Liver (tissue), 9 donors: ENCODE data around the gene GALNT9. TPM values are rescaled to one million over a fixed set of nuclear protein-coding genes. Genes with fewer than 3 reads are reported as not detected.

Experiments
- DNase-seq: peaks from one replicate; pipeline ENCODE4 v3.0.0-alpha.2; 2017; ENCODE audit warnings: low spot score
- H3K27ac ChIP-seq, 2 donors: one replicate each; pipeline ENCODE4 v1.7.0; 2013; ENCODE audit warnings: inconsistent platforms in 2 of 2, low read length in 2 of 2, control low read depth in 1 of 2, low read depth in 1 of 2, mild to moderate bottlenecking in 1 of 2
- H3K27me3 ChIP-seq, 4 donors: one replicate each; pipeline versions ENCODE4 v1.6.1 to v1.7.0; 2013; ENCODE audit warnings: low read length in 3 of 4, inconsistent platforms in 1 of 4, mild to moderate bottlenecking in 1 of 4, moderate library complexity in 1 of 4; ENCODE audit not compliant: control insufficient read depth in 4 of 4, insufficient read depth in 4 of 4
- H3K36me3 ChIP-seq, 4 donors: one replicate each; pipeline versions ENCODE4 v1.6.1 to v1.7.0; 2013; ENCODE audit warnings: low read length in 3 of 4, mild to moderate bottlenecking in 3 of 4, low read depth in 1 of 4, moderate library complexity in 1 of 4; ENCODE audit not compliant: control insufficient read depth in 4 of 4, insufficient read depth in 3 of 4
- H3K4me1 ChIP-seq, 4 donors: one replicate each; pipeline versions ENCODE4 v1.6.1 to v1.7.0; 2013; ENCODE audit warnings: low read length in 3 of 4, mild to moderate bottlenecking in 3 of 4, moderate library complexity in 1 of 4; ENCODE audit not compliant: control insufficient read depth in 4 of 4, insufficient read depth in 4 of 4
- H3K4me3 ChIP-seq, 3 donors: one replicate each; pipeline versions ENCODE4 v1.6.1 to v1.7.0; 2013; ENCODE audit warnings: low read length in 3 of 3, control low read depth in 1 of 3, low read depth in 1 of 3, mild to moderate bottlenecking in 1 of 3
- H3K9ac ChIP-seq, 2 donors: one replicate each; pipeline ENCODE4 v1.7.0; 2013; ENCODE audit warnings: low read length in 2 of 2, mild to moderate bottlenecking in 2 of 2, moderate library complexity in 2 of 2, control low read depth in 1 of 2, low read depth in 1 of 2
- H3K9me3 ChIP-seq, 4 donors: one replicate each; pipeline versions ENCODE4 v1.6.1 to v1.7.0; 2013; ENCODE audit warnings: low read length in 3 of 4; ENCODE audit not compliant: control insufficient read depth in 4 of 4
- FOXA2 ChIP-seq: IDR thresholded peaks from 2 replicates; pipeline ENCODE4 v1.6.1; 2016; ENCODE audit warnings: antibody characterized with exemption
- GABPA ChIP-seq, 2 donors: IDR thresholded peaks in 1 of 2; conservative IDR thresholded peaks in 1 of 2; 2 replicates each; pipeline ENCODE4 v1.6.1; 2016; ENCODE audit warnings: antibody characterized with exemption in 2 of 2, mild to moderate bottlenecking in 1 of 2, moderate library complexity in 1 of 2
- HNF4A ChIP-seq, 2 donors: conservative IDR thresholded peaks; 2 replicates each; pipeline ENCODE4 v1.6.1; 2016; ENCODE audit warnings: antibody characterized with exemption in 2 of 2, mild to moderate bottlenecking in 2 of 2
- HNF4G ChIP-seq: IDR thresholded peaks from 2 replicates; pipeline ENCODE4 v1.6.1; 2016; ENCODE audit warnings: antibody characterized with exemption
- NR2F2 ChIP-seq: IDR thresholded peaks from 2 replicates; pipeline ENCODE4 v1.6.1; 2016; ENCODE audit warnings: antibody characterized with exemption
- RXRA ChIP-seq, 2 donors: IDR thresholded peaks; 2 replicates each; pipeline ENCODE4 v1.6.1; 2017 to 2018; ENCODE audit warnings: antibody characterized with exemption in 2 of 2, mild to moderate bottlenecking in 1 of 2
- SP1 ChIP-seq: IDR thresholded peaks from 2 replicates; pipeline ENCODE4 v1.6.1; 2018; ENCODE audit warnings: antibody characterized with exemption, mild to moderate bottlenecking
- YY1 ChIP-seq: IDR thresholded peaks from 2 replicates; pipeline ENCODE4 v1.6.1; 2016; ENCODE audit warnings: antibody characterized with exemption, mild to moderate bottlenecking
- WGBS: extraction: QIAGEN DNeasy Blood & Tissue Kit; methylation state at CpG from one replicate; pipeline ENCODE4 v1.1.7; 2013; 5-methylcytosine and 5-hydroxymethylcytosine counted together
- polyA plus RNA-seq, 2 donors: library from polyadenylated mRNA; stranded (reverse) in 1 of 2; unstranded in 1 of 2; fragments of 200-250 nt in 1 of 2; fragments of >200 nt in 1 of 2; fragmentation: Nextera tagmentation in 1 of 2; extraction: Ambion mirVana in 1 of 2; gene quantifications; one replicate each; pipeline versions ENCODE4 v1.2.1 to v1.2.3, GENCODE V29; 2013 to 2015
- total RNA-seq, 2 donors: library from RNA; depleted of rRNA; stranded (reverse); fragments of >200 nt; gene quantifications; one replicate each; pipeline ENCODE4 v1.2.3, GENCODE V29; 2014
- TF ChIP-seq, protein P1 (sequence below): fragments of 150-350 bp; IDR thresholded peaks from 2 replicates; pipeline ENCODE4 v1.5.1; 2017; ENCODE audit warnings: improper control_type of control experiment, low read depth, low read length; ENCODE audit not compliant: missing input control
- TF ChIP-seq, protein P2 (sequence below): IDR thresholded peaks from 2 replicates; pipeline ENCODE4 v1.6.1; 2016; ENCODE audit warnings: antibody characterized with exemption
- TF ChIP-seq, protein P3 (sequence below): IDR thresholded peaks from 2 replicates; pipeline ENCODE4 v1.6.1; 2016; ENCODE audit warnings: antibody characterized with exemption
- TF ChIP-seq, protein P4 (sequence below): IDR thresholded peaks from 2 replicates; pipeline ENCODE4 v1.6.1; 2016; ENCODE audit warnings: antibody characterized with exemption
- donor health status: healthy.
- donor health status: healthy.
- donor health status: healthy.
- donor health status: healthy.
- donor health status: healthy.

GALNT9 gene
- total and polyA plus RNA-seq, 4 donors: 0.05 to 0.25 (median 0.09) TPM; not detected in 1

DNA sequence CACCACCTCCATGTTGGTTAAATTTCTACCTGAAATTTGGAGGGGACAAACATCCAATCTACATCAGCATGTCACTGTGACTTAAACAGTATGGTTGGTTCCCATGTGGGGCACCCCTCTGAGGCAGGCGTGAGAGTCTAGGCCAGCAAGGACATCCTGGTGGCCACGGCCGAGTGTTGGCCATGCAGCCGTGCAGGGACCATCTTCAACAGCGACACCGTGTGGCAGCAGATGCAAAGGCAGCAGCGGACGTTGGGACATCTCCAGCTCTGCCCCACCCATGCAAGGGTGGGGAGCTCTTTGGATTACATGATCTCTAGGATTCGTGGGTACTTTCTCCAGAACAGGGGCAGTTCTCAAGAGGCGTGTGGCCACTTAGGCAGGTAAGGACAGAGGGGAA is 135.3 kb downstream of the GALNT9 start:
- no peak for DNase-seq
- no peak overlapping the region for H3K27ac ChIP-seq
- H3K9ac ChIP-seq: no peak overlapping the region
- WGBS: 52% methylated on average over 10 of the region's 10 CpGs
- no peak overlapping the region for H3K4me3 ChIP-seq
- no peaks in the 10 kb centered on the region for H3K27me3 ChIP-seq
- H3K4me1 ChIP-seq: peaks cover 7 to 15% (median 7%) of the 10 kb centered on the region in 4 donors
- peaks cover 0 to 9% (median 7%) of the 10 kb centered on the region in 4 donors for H3K9me3 ChIP-seq
- no peaks in the 10 kb centered on the region for H3K36me3 ChIP-seq
- TF ChIP-seq HNF4G: no peak
- TF ChIP-seq, protein P1, sequence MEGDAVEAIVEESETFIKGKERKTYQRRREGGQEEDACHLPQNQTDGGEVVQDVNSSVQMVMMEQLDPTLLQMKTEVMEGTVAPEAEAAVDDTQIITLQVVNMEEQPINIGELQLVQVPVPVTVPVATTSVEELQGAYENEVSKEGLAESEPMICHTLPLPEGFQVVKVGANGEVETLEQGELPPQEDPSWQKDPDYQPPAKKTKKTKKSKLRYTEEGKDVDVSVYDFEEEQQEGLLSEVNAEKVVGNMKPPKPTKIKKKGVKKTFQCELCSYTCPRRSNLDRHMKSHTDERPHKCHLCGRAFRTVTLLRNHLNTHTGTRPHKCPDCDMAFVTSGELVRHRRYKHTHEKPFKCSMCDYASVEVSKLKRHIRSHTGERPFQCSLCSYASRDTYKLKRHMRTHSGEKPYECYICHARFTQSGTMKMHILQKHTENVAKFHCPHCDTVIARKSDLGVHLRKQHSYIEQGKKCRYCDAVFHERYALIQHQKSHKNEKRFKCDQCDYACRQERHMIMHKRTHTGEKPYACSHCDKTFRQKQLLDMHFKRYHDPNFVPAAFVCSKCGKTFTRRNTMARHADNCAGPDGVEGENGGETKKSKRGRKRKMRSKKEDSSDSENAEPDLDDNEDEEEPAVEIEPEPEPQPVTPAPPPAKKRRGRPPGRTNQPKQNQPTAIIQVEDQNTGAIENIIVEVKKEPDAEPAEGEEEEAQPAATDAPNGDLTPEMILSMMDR: peak; percentile 7

DNA sequence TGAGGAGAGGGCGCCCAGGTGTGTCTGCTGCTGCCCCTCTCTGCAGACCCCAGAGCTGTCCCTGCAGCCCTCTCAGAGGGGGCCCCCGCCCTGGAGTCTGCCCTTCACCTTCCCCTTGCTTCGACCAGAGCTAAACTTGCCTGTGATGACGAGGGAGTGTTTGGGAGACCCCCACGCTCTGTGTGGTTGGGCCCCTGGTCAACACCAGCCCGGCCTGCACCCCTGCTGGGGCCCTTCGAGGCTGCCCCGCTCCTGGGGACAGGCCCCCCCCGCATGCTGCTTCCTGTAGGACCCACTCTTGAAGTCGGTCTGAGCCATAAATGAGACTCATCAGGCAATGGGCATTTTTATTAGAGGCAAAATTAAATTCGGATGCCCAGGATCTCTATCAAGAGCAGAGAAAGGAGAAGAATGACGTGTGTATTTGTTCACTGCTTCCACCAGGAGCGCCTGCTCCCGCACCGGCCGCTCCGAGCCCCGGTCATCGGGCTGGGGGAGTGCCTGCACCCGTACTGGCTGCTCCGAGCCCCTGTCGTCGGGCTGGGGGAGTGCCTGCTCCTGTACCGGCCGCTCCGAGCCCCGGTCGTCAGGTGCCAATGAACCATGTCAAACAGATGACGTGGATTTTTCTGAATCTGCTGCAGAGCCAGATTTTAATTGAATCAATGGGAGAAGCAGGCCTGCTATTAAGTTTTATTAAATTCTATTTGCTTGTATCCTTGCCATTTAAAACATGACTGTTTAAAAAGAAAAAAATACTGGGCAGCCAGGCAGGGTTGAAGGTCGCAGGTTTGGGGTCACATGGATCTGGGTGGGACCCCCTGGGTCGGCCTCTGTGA is 137.5 kb downstream of the GALNT9 start:
- DNase-seq: no peak
- 72% methylated on average over 31 of the region's 31 CpGs for WGBS
- peaks cover 0 to 9% (median 7%) of the 10 kb centered on the region in 4 donors for H3K9me3 ChIP-seq
- H3K4me3 ChIP-seq: no peak overlapping the region
- H3K9ac ChIP-seq: no peak overlapping the region
- H3K27ac ChIP-seq: no peak overlapping the region
- no peaks in the 10 kb centered on the region for H3K36me3 ChIP-seq
- TF ChIP-seq SP1: no peak
- TF ChIP-seq GABPA (IDR thresholded peaks at IDR 0.05 in 1 of 2, conservative IDR thresholded peaks at IDR 0.05 in 1 of 2): no peak
- TF ChIP-seq, protein P2, sequence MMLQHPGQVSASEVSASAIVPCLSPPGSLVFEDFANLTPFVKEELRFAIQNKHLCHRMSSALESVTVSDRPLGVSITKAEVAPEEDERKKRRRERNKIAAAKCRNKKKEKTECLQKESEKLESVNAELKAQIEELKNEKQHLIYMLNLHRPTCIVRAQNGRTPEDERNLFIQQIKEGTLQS: no peak
- no peak for TF ChIP-seq YY1
- TF ChIP-seq, protein P1: no peak
- no peak for TF ChIP-seq HNF4A (conservative IDR thresholded peaks at IDR 0.05)
- TF ChIP-seq NR2F2: no peak
- TF ChIP-seq HNF4G: no peak
- TF ChIP-seq, protein P3, sequence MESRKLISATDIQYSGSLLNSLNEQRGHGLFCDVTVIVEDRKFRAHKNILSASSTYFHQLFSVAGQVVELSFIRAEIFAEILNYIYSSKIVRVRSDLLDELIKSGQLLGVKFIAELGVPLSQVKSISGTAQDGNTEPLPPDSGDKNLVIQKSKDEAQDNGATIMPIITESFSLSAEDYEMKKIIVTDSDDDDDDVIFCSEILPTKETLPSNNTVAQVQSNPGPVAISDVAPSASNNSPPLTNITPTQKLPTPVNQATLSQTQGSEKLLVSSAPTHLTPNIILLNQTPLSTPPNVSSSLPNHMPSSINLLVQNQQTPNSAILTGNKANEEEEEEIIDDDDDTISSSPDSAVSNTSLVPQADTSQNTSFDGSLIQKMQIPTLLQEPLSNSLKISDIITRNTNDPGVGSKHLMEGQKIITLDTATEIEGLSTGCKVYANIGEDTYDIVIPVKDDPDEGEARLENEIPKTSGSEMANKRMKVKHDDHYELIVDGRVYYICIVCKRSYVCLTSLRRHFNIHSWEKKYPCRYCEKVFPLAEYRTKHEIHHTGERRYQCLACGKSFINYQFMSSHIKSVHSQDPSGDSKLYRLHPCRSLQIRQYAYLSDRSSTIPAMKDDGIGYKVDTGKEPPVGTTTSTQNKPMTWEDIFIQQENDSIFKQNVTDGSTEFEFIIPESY: no peak
- no peak for TF ChIP-seq RXRA (IDR thresholded peaks at IDR 0.05)
- TF ChIP-seq, protein P4, sequence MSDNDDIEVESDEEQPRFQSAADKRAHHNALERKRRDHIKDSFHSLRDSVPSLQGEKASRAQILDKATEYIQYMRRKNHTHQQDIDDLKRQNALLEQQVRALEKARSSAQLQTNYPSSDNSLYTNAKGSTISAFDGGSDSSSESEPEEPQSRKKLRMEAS: no peak
- TF ChIP-seq FOXA2: no peak
- peaks cover 7 to 16% (median 7%) of the 10 kb centered on the region in 4 donors for H3K4me1 ChIP-seq
- no peaks in the 10 kb centered on the region for H3K27me3 ChIP-seq
